BE2C (cell line): ENCODE measurements around the gene TRIM2.

Experiments used
- DNase-seq: peaks from one replicate; pipeline ENCODE4 v3.0.0-alpha.2; 2020
- H3K27me3 ChIP-seq: fragments of 250-450 bp; sonication (Bioruptor Pico); 2 replicates; pipeline ENCODE4 v1.5.1; 2020; ENCODE audit warnings: mild to moderate bottlenecking
- H3K36me3 ChIP-seq: fragments of 250-450 bp; sonication (Bioruptor Pico); 2 replicates; pipeline ENCODE4 v1.5.1; 2020; ENCODE audit warnings: mild to moderate bottlenecking
- H3K4me1 ChIP-seq: fragments of 250-450 bp; sonication (Bioruptor Pico); 2 replicates; pipeline ENCODE4 v1.5.1; 2020
- H3K4me3 ChIP-seq: 2 replicates; pipeline ENCODE4 v1.5.1; 2011; ENCODE audit warnings: low read depth, low read length
- H3K9me3 ChIP-seq: fragments of 250-450 bp; sonication (Bioruptor Pico); 2 replicates; pipeline ENCODE4 v1.5.1; 2020
- TF ChIP-seq, protein P1 (sequence below): IDR thresholded peaks from 2 replicates; pipeline ENCODE4 v1.5.1; 2012; ENCODE audit warnings: mild to moderate bottlenecking, low read depth, low read length

TRIM2 gene

DNA sequence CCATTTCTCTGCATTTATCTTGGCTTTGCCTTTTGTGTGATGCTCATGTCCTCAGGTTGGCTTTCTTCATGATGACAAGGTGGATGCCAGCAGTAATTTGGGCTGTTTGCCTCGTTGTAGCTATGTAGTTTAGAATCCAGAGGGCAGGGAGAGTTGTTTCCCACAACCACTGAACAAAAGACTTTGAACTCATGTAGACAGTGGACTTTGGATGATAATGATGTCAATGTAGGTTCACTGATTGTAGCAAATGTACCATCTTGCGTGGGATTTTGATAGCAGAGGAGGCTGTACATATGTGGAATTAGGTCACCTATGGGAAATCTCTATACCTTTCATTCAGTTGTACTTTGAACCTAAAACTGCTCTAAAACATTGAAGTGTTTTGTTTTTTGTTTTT lies 181.5 kb downstream of the TRIM2 start:
- H3K9me3 ChIP-seq, result no peaks in the 10 kb centered on the region
- no peak overlapping the region for H3K4me3 ChIP-seq
- H3K36me3 ChIP-seq, result no peaks in the 10 kb centered on the region
- H3K4me1 ChIP-seq, result no peaks in the 10 kb centered on the region
- DNase-seq, result no peak
- no peaks in the 10 kb centered on the region for H3K27me3 ChIP-seq
- TF ChIP-seq, protein P1, sequence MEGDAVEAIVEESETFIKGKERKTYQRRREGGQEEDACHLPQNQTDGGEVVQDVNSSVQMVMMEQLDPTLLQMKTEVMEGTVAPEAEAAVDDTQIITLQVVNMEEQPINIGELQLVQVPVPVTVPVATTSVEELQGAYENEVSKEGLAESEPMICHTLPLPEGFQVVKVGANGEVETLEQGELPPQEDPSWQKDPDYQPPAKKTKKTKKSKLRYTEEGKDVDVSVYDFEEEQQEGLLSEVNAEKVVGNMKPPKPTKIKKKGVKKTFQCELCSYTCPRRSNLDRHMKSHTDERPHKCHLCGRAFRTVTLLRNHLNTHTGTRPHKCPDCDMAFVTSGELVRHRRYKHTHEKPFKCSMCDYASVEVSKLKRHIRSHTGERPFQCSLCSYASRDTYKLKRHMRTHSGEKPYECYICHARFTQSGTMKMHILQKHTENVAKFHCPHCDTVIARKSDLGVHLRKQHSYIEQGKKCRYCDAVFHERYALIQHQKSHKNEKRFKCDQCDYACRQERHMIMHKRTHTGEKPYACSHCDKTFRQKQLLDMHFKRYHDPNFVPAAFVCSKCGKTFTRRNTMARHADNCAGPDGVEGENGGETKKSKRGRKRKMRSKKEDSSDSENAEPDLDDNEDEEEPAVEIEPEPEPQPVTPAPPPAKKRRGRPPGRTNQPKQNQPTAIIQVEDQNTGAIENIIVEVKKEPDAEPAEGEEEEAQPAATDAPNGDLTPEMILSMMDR, result no peak

DNA sequence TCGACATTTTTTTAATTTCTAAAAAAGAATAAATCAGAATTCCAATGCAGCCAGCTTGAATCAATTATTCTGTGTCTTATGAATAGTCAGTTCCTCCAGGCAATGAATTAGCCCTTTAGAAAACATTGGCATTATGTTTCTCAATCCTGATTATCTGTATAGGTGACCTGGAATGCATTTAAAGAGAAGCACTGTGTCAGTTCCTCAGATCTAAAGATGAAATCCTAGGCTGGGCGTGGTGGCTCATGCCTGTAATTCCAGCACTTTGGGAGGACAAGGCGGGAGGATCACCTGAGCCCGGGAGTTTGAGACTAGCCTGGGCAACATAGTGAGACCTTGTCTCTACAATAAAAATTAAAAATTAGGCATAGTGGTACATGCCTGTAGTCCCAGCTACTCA lies 183.7 kb downstream of the TRIM2 start:
- H3K36me3 ChIP-seq, result no peaks in the 10 kb centered on the region
- DNase-seq, result no peak
- H3K27me3 ChIP-seq, result no peaks in the 10 kb centered on the region
- H3K4me3 ChIP-seq, result no peak overlapping the region
- H3K9me3 ChIP-seq, result no peaks in the 10 kb centered on the region
- TF ChIP-seq, protein P1, result no peak
- no peaks in the 10 kb centered on the region for H3K4me1 ChIP-seq
